Skeletal muscle tissue (tissue), 4 donors: ENCODE results near the gene CEP152. TPM values are rescaled to one million over a fixed set of nuclear protein-coding genes. Genes with fewer than 3 reads are reported as not detected.

Experiments
- H3K27ac ChIP-seq: one replicate; pipeline ENCODE4 v1.7.0; 2013; ENCODE audit warnings: mild to moderate bottlenecking, low read depth, low read length, inconsistent platforms
- H3K27me3 ChIP-seq, 3 donors: one replicate each; pipeline ENCODE4 v1.7.0; 2013; ENCODE audit warnings: low read length in 3 of 3; ENCODE audit not compliant: control insufficient read depth in 3 of 3, insufficient read depth in 3 of 3
- H3K36me3 ChIP-seq, 3 donors: one replicate each; pipeline ENCODE4 v1.7.0; 2013; ENCODE audit warnings: low read length in 3 of 3; ENCODE audit not compliant: control insufficient read depth in 3 of 3, insufficient read depth in 3 of 3
- H3K4me1 ChIP-seq, 3 donors: one replicate each; pipeline ENCODE4 v1.7.0; 2013; ENCODE audit warnings: low read length in 3 of 3, mild to moderate bottlenecking in 3 of 3; ENCODE audit not compliant: control insufficient read depth in 3 of 3, insufficient read depth in 3 of 3
- H3K4me3 ChIP-seq, 3 donors: one replicate each; pipeline ENCODE4 v1.7.0; 2013; ENCODE audit warnings: low read length in 3 of 3
- H3K9ac ChIP-seq, 3 donors: one replicate each; pipeline ENCODE4 v1.7.0; 2013; ENCODE audit warnings: low read length in 3 of 3, mild to moderate bottlenecking in 3 of 3, moderate library complexity in 2 of 3, low read depth in 1 of 3
- H3K9me3 ChIP-seq, 3 donors: one replicate each; pipeline ENCODE4 v1.7.0; 2013; ENCODE audit warnings: low read length in 3 of 3; ENCODE audit not compliant: control insufficient read depth in 3 of 3
- total RNA-seq: library from RNA; depleted of rRNA; stranded (reverse); fragments of >200 nt; gene quantifications from one replicate; pipeline ENCODE4 v1.2.3, GENCODE V29; 2014
- donor health status: Osteomylitis.

The CEP152 gene
- total RNA-seq, 1 donor from 2014 or later = 2.6 TPM

- no peaks in the 10 kb centered on the region for H3K27me3 ChIP-seq
- H3K4me3 ChIP-seq = no peak overlapping the region
- no peak overlapping the region for H3K27ac ChIP-seq
- H3K4me1 ChIP-seq = no peaks in the 10 kb centered on the region
- no peak overlapping the region for H3K9ac ChIP-seq
- peaks cover 0 to 3% (median 2%) of the 10 kb centered on the region in 3 donors for H3K9me3 ChIP-seq
- H3K36me3 ChIP-seq = no peaks in the 10 kb centered on the region
Measured at GRCh38 chr15:48717458-48717857, 93.4 kb downstream of the CEP152 start.

GRCh38 chr15:48712546-48712945, 98.3 kb downstream of the CEP152 start:
- no peak overlapping the region for H3K4me3 ChIP-seq
- peaks cover 0 to 3% (median 2%) of the 10 kb centered on the region in 3 donors for H3K9me3 ChIP-seq
- no peaks in the 10 kb centered on the region for H3K36me3 ChIP-seq
- H3K27me3 ChIP-seq = no peaks in the 10 kb centered on the region
- H3K27ac ChIP-seq = no peak overlapping the region
- no peaks in the 10 kb centered on the region for H3K4me1 ChIP-seq
- H3K9ac ChIP-seq = no peak overlapping the region

- Histone ChIP-seq H3K9ac (no peak overlapping the region), H3K36me3 (no peaks in the 10 kb centered on the region), H3K4me1 (no peaks in the 10 kb centered on the region), H3K4me3 (no peak overlapping the region), H3K9me3 (peaks cover 0 to under 1% (median under 1%) of the 10 kb centered on the region in 3 donors), H3K27ac (no peak overlapping the region), H3K27me3 (no peaks in the 10 kb centered on the region)
Measured at GRCh38 chr15:48710952-48711495, 99.8 kb downstream of the CEP152 start.

GRCh38 chr15:48708641-48709040, 102.2 kb downstream of the CEP152 start:
- H3K27me3 ChIP-seq = no peaks in the 10 kb centered on the region
- no peak overlapping the region for H3K27ac ChIP-seq
- no peaks in the 10 kb centered on the region for H3K36me3 ChIP-seq
- H3K9ac ChIP-seq = no peak overlapping the region
- H3K4me3 ChIP-seq = no peak overlapping the region
- no peaks in the 10 kb centered on the region for H3K9me3 ChIP-seq
- H3K4me1 ChIP-seq = no peaks in the 10 kb centered on the region

- no peaks in the 10 kb centered on the region for H3K36me3 ChIP-seq
- H3K4me3 ChIP-seq = no peak overlapping the region
- H3K9ac ChIP-seq = no peak overlapping the region
- H3K9me3 ChIP-seq = no peaks in the 10 kb centered on the region
- H3K27me3 ChIP-seq = no peaks in the 10 kb centered on the region
- no peak overlapping the region for H3K27ac ChIP-seq
- no peaks in the 10 kb centered on the region for H3K4me1 ChIP-seq
Measured at GRCh38 chr15:48705381-48705780, 105.5 kb downstream of the CEP152 start.

GRCh38 chr15:48703544-48703943, 107.3 kb downstream of the CEP152 start:
- Histone ChIP-seq H3K4me3 (no peak overlapping the region), H3K27me3 (no peaks in the 10 kb centered on the region), H3K36me3 (no peaks in the 10 kb centered on the region), H3K27ac (no peak overlapping the region), H3K9ac (no peak overlapping the region), H3K9me3 (no peaks in the 10 kb centered on the region), H3K4me1 (no peaks in the 10 kb centered on the region)

GRCh38 chr15:48702569-48703236, 108.2 kb downstream of the CEP152 start:
- H3K4me1 ChIP-seq = no peaks in the 10 kb centered on the region
- no peaks in the 10 kb centered on the region for H3K27me3 ChIP-seq
- H3K4me3 ChIP-seq = no peak overlapping the region
- no peak overlapping the region for H3K27ac ChIP-seq
- no peak overlapping the region for H3K9ac ChIP-seq
- H3K36me3 ChIP-seq = no peaks in the 10 kb centered on the region
- H3K9me3 ChIP-seq = no peaks in the 10 kb centered on the region

GRCh38 chr15:48696627-48697312, 114.1 kb downstream of the CEP152 start:
- Histone ChIP-seq H3K9me3 (no peaks in the 10 kb centered on the region), H3K4me1 (no peaks in the 10 kb centered on the region), H3K36me3 (no peaks in the 10 kb centered on the region), H3K9ac (no peak overlapping the region), H3K4me3 (no peak overlapping the region), H3K27me3 (no peaks in the 10 kb centered on the region), H3K27ac (no peak overlapping the region)

GRCh38 chr15:48695827-48696573, 114.9 kb downstream of the CEP152 start:
- no peaks in the 10 kb centered on the region for H3K27me3 ChIP-seq
- no peak overlapping the region for H3K9ac ChIP-seq
- H3K27ac ChIP-seq = no peak overlapping the region
- H3K9me3 ChIP-seq = no peaks in the 10 kb centered on the region
- H3K4me1 ChIP-seq = no peaks in the 10 kb centered on the region
- no peaks in the 10 kb centered on the region for H3K36me3 ChIP-seq
- no peak overlapping the region for H3K4me3 ChIP-seq
